HCT116 (cell line): ENCODE data around the gene SMDT1. TPM values are rescaled to one million over a fixed set of nuclear protein-coding genes. Genes with fewer than 3 reads are reported as not detected.

ENCODE experiments used
- ATAC-seq: fragments of 200-7000 bp; cut with Tn5 transposase; 2 replicates; pipeline ENCODE4 v1.9.1; 2020; ENCODE audit warnings: mild to moderate bottlenecking, moderate library complexity
- BruUV-seq: library from RNA; stranded (reverse); fragments of 400-500 nt; replicated peaks from 2 replicates; lab custom pipeline; 2021; lab: Mats Ljungman, UMichigan
- CTCF ChIA-PET: fragments of 300-600 bp; sonication (Branson Sonifier 250); formaldehyde crosslinking; loops from one replicate; lab custom pipeline; 2021; ENCODE audit warnings: antibody characterized with exemption; lab: Charles Lee
- POLR2A ChIA-PET: fragments of 300-600, 350-600 bp; sonication (Branson Sonifier 250); formaldehyde crosslinking; loops from one replicate; lab custom pipeline; 2021; ENCODE audit warnings: antibody characterized with exemption; lab: Charles Lee
- RAD21 ChIA-PET, 2 experiments: fragments of 300-600 bp; sonication (Branson Sonifier 250); formaldehyde crosslinking; loops; one replicate each; lab custom pipeline; 2023; ENCODE audit warnings: low total read pairs in 2 of 2; ENCODE audit not compliant: uncharacterized antibody in 2 of 2, unreplicated experiment in 2 of 2, low non-redundant PET in 1 of 2; lab: Charles Lee
- DNase-seq: peaks from one replicate; pipeline ENCODE4 v3.0.0-alpha.2; 2010; ENCODE audit warnings: low read depth, low spot score
- H2AFZ ChIP-seq: fragments of 200-600 bp; shearing (Covaris generic), sonication (generic); 2 replicates; pipeline ENCODE4 v1.6.1; 2017; ENCODE audit warnings: low read depth, mixed run types, mixed read lengths, antibody characterized with exemption, low read length; ENCODE audit not compliant: poor library complexity, severe bottlenecking
- H3K27ac ChIP-seq: 2 replicates; pipeline ENCODE4 v1.5.1; 2012; ENCODE audit warnings: low read depth, low read length
- H3K27me3 ChIP-seq: fragments of 200-600 bp; sonication (generic); 2 replicates; pipeline ENCODE4 v1.6.1; 2016; ENCODE audit warnings: mixed run types, low read length, mixed read lengths; ENCODE audit not compliant: insufficient read depth
- H3K36me3 ChIP-seq, 2 experiments: fragments of 200-500 bp in 1 of 2; fragments of 200-600 bp in 1 of 2; sonication (Bioruptor generic) in 1 of 2; sonication (generic) in 1 of 2; 2 replicates each; pipeline versions ENCODE4 v1.5.1 to v1.6.1; 2014 to 2016; ENCODE audit warnings: low read length in 2 of 2, inconsistent platforms in 1 of 2, mixed read lengths in 1 of 2, mixed run types in 1 of 2; ENCODE audit not compliant: insufficient read depth in 2 of 2, control insufficient read depth in 1 of 2
- H3K4me1 ChIP-seq, 2 experiments: fragments of 200-600 bp in 1 of 2; sonication (generic) in 1 of 2; 2 replicates each; pipeline versions ENCODE4 v1.5.1 to v1.6.1; 2012 to 2017; ENCODE audit warnings: low read length in 2 of 2, inconsistent platforms in 1 of 2, mild to moderate bottlenecking in 1 of 2, mixed read lengths in 1 of 2, mixed run types in 1 of 2, moderate library complexity in 1 of 2; ENCODE audit not compliant: insufficient read depth in 2 of 2, control insufficient read depth in 1 of 2
- H3K4me2 ChIP-seq: fragments of 200-600 bp; sonication (generic); 2 replicates; pipeline ENCODE4 v1.6.1; 2017; ENCODE audit warnings: mixed run types, low read length, mixed read lengths
- H3K4me3 ChIP-seq, 2 experiments: fragments of 200-600 bp in 1 of 2; sonication (generic) in 1 of 2; replicated peaks in 1 of 2; 2 replicates each; pipeline ENCODE4 v1.5.1; 2011 to 2016; ENCODE audit warnings: low read length in 2 of 2, control low read depth in 1 of 2, low read depth in 1 of 2, mild to moderate bottlenecking in 1 of 2, mixed read lengths in 1 of 2, mixed run types in 1 of 2
- H3K79me2 ChIP-seq: fragments of 200-600 bp; sonication (generic); 2 replicates; pipeline ENCODE4 v1.6.1; 2017; ENCODE audit warnings: mild to moderate bottlenecking, mixed run types, low read length, moderate library complexity, mixed read lengths; ENCODE audit not compliant: insufficient read depth
- H3K9ac ChIP-seq: fragments of 200-600 bp; sonication (generic); 2 replicates; pipeline ENCODE4 v1.6.1; 2016; ENCODE audit warnings: low read length, mixed read lengths
- H3K9me2 ChIP-seq: fragments of 200-600 bp; sonication (generic), shearing (Covaris generic); 2 replicates; pipeline ENCODE4 v1.6.1; 2017; ENCODE audit warnings: mixed run types, mild to moderate bottlenecking, moderate library complexity; ENCODE audit not compliant: insufficient read depth
- H3K9me3 ChIP-seq, 2 experiments: fragments of 200-500 bp in 1 of 2; fragments of 200-600 bp in 1 of 2; sonication (Bioruptor generic) in 1 of 2; sonication (generic) in 1 of 2; 2 replicates each; pipeline ENCODE4 v1.6.1; 2014 to 2017; ENCODE audit warnings: low read length in 2 of 2, mixed read lengths in 2 of 2, inconsistent platforms in 1 of 2, low read depth in 1 of 2, mild to moderate bottlenecking in 1 of 2, mixed run types in 1 of 2, moderate library complexity in 1 of 2; ENCODE audit not compliant: control insufficient read depth in 1 of 2, insufficient read depth in 1 of 2
- H4K20me1 ChIP-seq: fragments of 200-600 bp; sonication (generic), shearing (Covaris generic); 2 replicates; pipeline ENCODE4 v1.6.1; 2017; ENCODE audit warnings: mixed run types, mild to moderate bottlenecking, moderate library complexity; ENCODE audit not compliant: insufficient read depth
- ATF3 ChIP-seq: IDR thresholded peaks from 2 replicates; pipeline ENCODE4 v1.6.1; 2012
- CBX3 ChIP-seq: IDR thresholded peaks from 2 replicates; pipeline ENCODE4 v1.6.1; 2012; ENCODE audit warnings: low read depth
- EGR1 ChIP-seq: IDR thresholded peaks from 2 replicates; pipeline ENCODE4 v1.6.1; 2012; ENCODE audit warnings: low read depth
- FOSL1 ChIP-seq: IDR thresholded peaks from 2 replicates; pipeline ENCODE4 v1.6.1; 2012; ENCODE audit warnings: low read depth
- JUND ChIP-seq: IDR thresholded peaks from 2 replicates; pipeline ENCODE4 v1.6.1; 2012
- MAX ChIP-seq: IDR thresholded peaks from 2 replicates; pipeline ENCODE4 v1.6.1; 2012
- SIN3A ChIP-seq: IDR thresholded peaks from 2 replicates; pipeline ENCODE4 v1.6.1; 2012; ENCODE audit warnings: low read depth
- SP1 ChIP-seq: IDR thresholded peaks from 2 replicates; pipeline ENCODE4 v1.6.1; 2012; ENCODE audit warnings: low read depth
- YY1 ChIP-seq: IDR thresholded peaks from 2 replicates; pipeline ENCODE4 v1.6.1; 2011; ENCODE audit warnings: low read length, low read depth, moderate library complexity, mild to moderate bottlenecking; ENCODE audit not compliant: insufficient replicate concordance; ENCODE audit errors: extremely low read depth
- ZNF274 ChIP-seq: fragments of 200-500 bp; sonication (Bioruptor generic); IDR thresholded peaks from 2 replicates; pipeline ENCODE4 v1.6.1; 2014; ENCODE audit warnings: mild to moderate bottlenecking, low read depth, low read length, inconsistent platforms
- intact Hi-C: fragments of 100-400 bp; cut with micrococcal nuclease; formaldehyde crosslinking; loops from 2 replicates; pipeline ENCODE4 v1.10.0; 2022
- total RNA-seq: library from RNA; stranded (reverse); gene quantifications from one replicate; pipeline ENCODE4 v1.2.1, GENCODE V29; 2021; ENCODE audit not compliant: unreplicated experiment

SMDT1 gene
- total RNA-seq, 1 experiment from 2014 or later: 51.9 TPM

- no peak overlapping the region for H2AFZ ChIP-seq
- ChIA-PET RAD21 (no interaction called here), CTCF (no interaction called here), POLR2A (no interaction called here)
- no peaks in the 10 kb centered on the region for H4K20me1 ChIP-seq
- H3K27ac ChIP-seq: no peak overlapping the region
- no peak overlapping the region for H3K4me2 ChIP-seq
- H3K4me3 ChIP-seq: no peak overlapping the region
- TF ChIP-seq EGR1 (no peak), ATF3 (no peak), SIN3A (no peak), YY1 (no peak)
- no peak overlapping the region for H3K9ac ChIP-seq
- DNase-seq (no peak), ATAC-seq (no peak)
- H3K79me2 ChIP-seq: no peaks in the 10 kb centered on the region
- intact Hi-C loops: no loop called here
- H3K9me3 ChIP-seq: peaks cover 7 to 24% of the 10 kb centered on the region in 2 experiments; a peak in 2 of 4 replicates
- H3K9me2 ChIP-seq: no peaks in the 10 kb centered on the region
- no TSS peak for BruUV-seq
- no peaks in the 10 kb centered on the region for H3K4me1 ChIP-seq
- peaks cover 4 to 20% of the 10 kb centered on the region in 2 experiments for H3K36me3 ChIP-seq
- H3K27me3 ChIP-seq: no peaks in the 10 kb centered on the region
These were observed 18.5 kb upstream of the SMDT1 start for GRCh38 chr22:42061041-42061440.

GRCh38 chr22:42062506-42063170, 16.9 kb upstream of the SMDT1 start:
- Histone ChIP-seq H3K9ac (no peak overlapping the region), H3K79me2 (no peaks in the 10 kb centered on the region), H3K9me2 (no peaks in the 10 kb centered on the region), H3K9me3 (peaks cover 0 to 10% of the 10 kb centered on the region in 2 experiments; a peak in 1 of 4 replicates)
- no peak for DNase-seq
- RAD21 ChIA-PET: no interaction called here
- TF ChIP-seq EGR1 (no peak), JUND (no peak), ZNF274 (no peak), SP1 (no peak), FOSL1 (no peak), MAX (no peak), CBX3 (no peak)
- TF ChIP-seq, all 23 proteins: peak for 0
- ATAC-seq: no peak
- peaks cover 4 to 24% of the 10 kb centered on the region in 2 experiments for H3K36me3 ChIP-seq
- no peak overlapping the region for H3K4me3 ChIP-seq
- ChIA-PET CTCF (no interaction called here), POLR2A (no interaction called here)
- no peaks in the 10 kb centered on the region for H3K27me3 ChIP-seq
- no peaks in the 10 kb centered on the region for H4K20me1 ChIP-seq
- H3K4me2 ChIP-seq: no peak overlapping the region
- H2AFZ ChIP-seq: no peak overlapping the region
- H3K27ac ChIP-seq: no peak overlapping the region
- H3K4me1 ChIP-seq: no peaks in the 10 kb centered on the region
- no TSS peak for BruUV-seq
- intact Hi-C loops: no loop called here
